GM10266 (cell line): Measurements from ENCODE around the gene SLC2A10.

ENCODE experiments used
- DNase-seq: peaks from one replicate; pipeline ENCODE4 v3.0.0; 2012; ENCODE audit errors: extremely low spot score
- CTCF ChIP-seq: IDR thresholded peaks from 2 replicates; pipeline ENCODE4 v1.5.1; 2012; ENCODE audit warnings: mild to moderate bottlenecking, low read depth; ENCODE audit not compliant: control insufficient read depth, insufficient read depth; ENCODE audit errors: missing control alignments

SLC2A10 gene

GRCh38 chr20:46677608-46678007 is 31.8 kb upstream of the SLC2A10 start:
- TF ChIP-seq CTCF: no peak
- no peak for DNase-seq

- no peak for DNase-seq
- no peak for TF ChIP-seq CTCF
Observed at GRCh38 chr20:46678516-46678915, 30.9 kb upstream of the SLC2A10 start.

DNA sequence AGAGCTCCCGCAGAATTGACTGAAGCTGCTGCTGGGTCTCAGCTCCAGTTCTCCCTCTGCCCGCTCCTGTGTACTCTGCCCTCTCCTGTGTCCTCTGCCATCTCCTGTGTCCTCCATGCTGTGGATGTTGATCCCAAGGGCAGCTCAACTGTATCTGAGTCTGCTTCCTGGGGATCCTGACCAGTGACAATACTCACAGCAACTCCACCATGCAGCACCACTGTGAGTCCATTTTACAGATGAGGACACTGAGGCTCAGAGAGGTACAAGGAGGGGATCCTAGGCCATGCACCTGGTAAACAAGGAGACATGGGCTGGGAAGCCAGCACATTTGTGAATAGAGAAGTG is 28.8 kb upstream of the SLC2A10 start:
- DNase-seq: no peak

GRCh38 chr20:46681032-46681854 is 28.2 kb upstream of the SLC2A10 start:
- TF ChIP-seq CTCF: peak; percentile 93
- DNase-seq: peak; percentile 66

More for the DNA sequence above, 28.8 kb upstream of the SLC2A10 start:
- no peak for TF ChIP-seq CTCF

DNA sequence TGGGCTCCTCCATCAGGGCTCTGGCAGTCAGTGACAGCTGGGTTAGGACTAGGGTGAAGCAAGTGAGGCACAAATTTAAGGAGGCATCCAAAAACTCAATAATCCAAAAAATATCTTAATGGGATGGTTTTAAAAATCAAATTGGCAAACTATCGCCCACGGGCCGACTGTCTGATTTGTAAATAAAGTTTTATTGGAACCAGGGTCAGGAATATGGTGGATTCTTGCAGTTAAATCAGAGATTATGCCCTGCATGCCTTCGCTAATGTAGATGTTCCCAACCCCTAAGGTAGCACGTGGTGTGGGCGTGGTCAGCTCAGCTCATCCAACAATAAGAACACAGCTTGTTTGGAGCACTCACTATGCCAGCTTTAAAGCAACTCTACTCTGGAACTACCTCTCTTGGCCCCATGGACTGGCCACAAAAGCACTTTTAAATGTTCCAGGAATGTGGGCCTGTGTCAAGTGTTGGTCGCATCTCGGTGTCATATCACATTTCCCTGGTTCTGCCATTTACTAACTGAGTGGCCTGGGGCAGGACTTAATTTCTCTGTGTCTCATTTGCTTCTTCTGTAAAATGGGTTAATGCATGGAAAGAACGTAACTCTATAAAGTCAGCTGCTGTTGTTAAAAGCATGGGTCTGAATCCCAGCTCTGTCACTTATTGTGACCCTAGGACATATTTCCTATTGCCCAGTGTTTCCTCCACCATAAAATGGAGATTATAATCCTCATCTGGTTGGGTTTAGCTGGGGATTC is 27.2 kb upstream of the SLC2A10 start:
- DNase-seq: no peak
- TF ChIP-seq CTCF: no peak

GRCh38 chr20:46683011-46683667 is 26.3 kb upstream of the SLC2A10 start:
- DNase-seq: no peak

More at GRCh38 chr20:46683011-46683667, 26.3 kb upstream of the SLC2A10 start:
- no peak for TF ChIP-seq CTCF
